OCI-LY7 (cell line): ENCODE data around the gene SUSD4. TPM values are rescaled to one million over a fixed set of nuclear protein-coding genes. Genes with fewer than 3 reads are reported as not detected.

Source experiments
- BruUV-seq: library from RNA; stranded (reverse); fragments of 400-500 nt; replicated peaks from 2 replicates; lab custom pipeline; 2021; lab: Mats Ljungman, UMichigan
- CTCF ChIA-PET: fragments of 300-600 bp; sonication (Branson Sonifier 250); formaldehyde crosslinking; loops from one replicate; lab custom pipeline; 2022; ENCODE audit warnings: antibody characterized with exemption; ENCODE audit not compliant: unreplicated experiment; lab: Charles Lee
- POLR2A ChIA-PET: fragments of 300-600 bp; sonication (Branson Sonifier 250); formaldehyde crosslinking; loops from one replicate; lab custom pipeline; 2022; ENCODE audit warnings: antibody characterized with exemption; lab: Charles Lee
- DNase-seq: peaks from one replicate; pipeline ENCODE4 v3.0.0-alpha.2; 2015; ENCODE audit warnings: low spot score
- H2AFZ ChIP-seq: fragments of 200-600 bp; sonication (generic), shearing (Covaris generic); 2 replicates; pipeline ENCODE4 v1.6.1; 2014; ENCODE audit warnings: mild to moderate bottlenecking, antibody characterized with exemption, low read length, moderate library complexity
- H3K27ac ChIP-seq: fragments of 200-600 bp; sonication (generic); 2 replicates; pipeline ENCODE4 v1.5.1; 2014; ENCODE audit warnings: mixed run types, low read depth, mild to moderate bottlenecking, moderate library complexity, low read length, inconsistent platforms; ENCODE audit not compliant: poor library complexity, severe bottlenecking
- H3K36me3 ChIP-seq: fragments of 200-600 bp; sonication (generic); 2 replicates; pipeline ENCODE4 v1.6.1; 2014; ENCODE audit warnings: mild to moderate bottlenecking, antibody characterized with exemption, low read length, moderate library complexity, mixed read lengths; ENCODE audit not compliant: insufficient read depth
- H3K4me1 ChIP-seq: fragments of 200-600 bp; sonication (generic); 2 replicates; pipeline ENCODE4 v1.5.1; 2014; ENCODE audit warnings: mild to moderate bottlenecking, low read length; ENCODE audit not compliant: insufficient read depth, poor library complexity, severe bottlenecking
- H3K4me2 ChIP-seq: fragments of 200-600 bp; sonication (generic); 2 replicates; pipeline ENCODE4 v1.6.1; 2014; ENCODE audit warnings: mild to moderate bottlenecking, low read length
- H3K4me3 ChIP-seq: fragments of 200-600 bp; sonication (generic); 2 replicates; pipeline ENCODE4 v1.5.1; 2014; ENCODE audit warnings: mild to moderate bottlenecking, low read depth, low read length; ENCODE audit not compliant: poor library complexity, severe bottlenecking
- H3K79me2 ChIP-seq: fragments of 200-600 bp; sonication (generic); 2 replicates; pipeline ENCODE4 v1.6.1; 2016; ENCODE audit warnings: low read depth, mild to moderate bottlenecking, low read length, moderate library complexity, mixed read lengths; ENCODE audit not compliant: insufficient read depth
- H3K9me2 ChIP-seq: fragments of 200-600 bp; sonication (generic); 2 replicates; pipeline ENCODE4 v1.6.1; 2016; ENCODE audit warnings: mild to moderate bottlenecking, low read length, mixed read lengths; ENCODE audit not compliant: insufficient read depth
- H3K9me3 ChIP-seq: fragments of 200-600 bp; sonication (generic); 2 replicates; pipeline ENCODE4 v1.6.1; 2014; ENCODE audit warnings: mild to moderate bottlenecking, mixed run types, low read length, mixed read lengths
- H4K20me1 ChIP-seq: fragments of 200-600 bp; sonication (generic); 2 replicates; pipeline ENCODE4 v1.6.1; 2014; ENCODE audit warnings: mild to moderate bottlenecking, antibody characterized with exemption, low read length, moderate library complexity, mixed read lengths; ENCODE audit not compliant: insufficient read depth
- CTCF ChIP-seq: fragments of 200-600 bp; sonication (generic); conservative IDR thresholded peaks from 2 replicates; pipeline ENCODE4 v1.5.1; 2014; ENCODE audit warnings: mild to moderate bottlenecking, antibody characterized with exemption, low read length, moderate library complexity, mixed read lengths
- EZH2phosphoT487 ChIP-seq: fragments of 200-600 bp; sonication (generic); IDR thresholded peaks from 2 replicates; pipeline ENCODE4 v1.6.1; 2018; ENCODE audit warnings: low read depth, borderline replicate concordance, mild to moderate bottlenecking, mixed run types, antibody characterized with exemption, low read length, moderate library complexity, mixed read lengths
- intact Hi-C: fragments of 100-400 bp; cut with micrococcal nuclease; formaldehyde crosslinking; loops from one replicate; pipeline ENCODE4 v1.10.0; 2022; ENCODE audit not compliant: unreplicated experiment
- total RNA-seq, 2 experiments: library from RNA; depleted of rRNA in 1 of 2; stranded (reverse); fragments of >200 nt in 1 of 2; shearing (Covaris generic) in 1 of 2; gene quantifications; 2 replicates each; pipeline ENCODE4 v1.2.3, GENCODE V29; 2014 to 2022

The SUSD4 gene
- total RNA-seq, 2 experiments from 2014 or later: 0.42 TPM; not detected in 1

DNA sequence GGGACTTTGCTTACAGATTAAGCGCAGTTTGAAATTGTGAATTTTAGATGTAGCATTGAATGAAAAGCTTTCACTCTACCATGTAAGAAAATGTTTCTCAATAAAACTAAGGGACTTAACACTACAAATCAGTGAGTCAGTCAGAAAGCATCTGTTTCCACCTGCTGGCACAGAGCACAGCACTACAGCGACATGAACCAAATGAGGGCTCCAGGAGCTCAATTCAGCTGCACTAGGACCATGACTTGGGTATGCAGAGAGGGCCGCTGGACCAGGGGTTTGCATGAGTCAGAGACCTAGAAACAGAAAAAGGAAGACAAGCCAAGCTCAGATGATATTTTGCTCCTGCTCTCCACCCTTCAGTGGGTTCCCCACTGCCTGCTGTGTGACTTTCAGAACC, 5.2 kb downstream of the SUSD4 start:
- Histone ChIP-seq H3K4me2 (no peak overlapping the region), H4K20me1 (no peaks in the 10 kb centered on the region), H3K4me3 (no peak overlapping the region), H3K27ac (no peak overlapping the region), H3K79me2 (no peaks in the 10 kb centered on the region), H3K9me3 (no peaks in the 10 kb centered on the region), H3K4me1 (peaks cover 6% of the 10 kb centered on the region), H3K9me2 (no peaks in the 10 kb centered on the region), H3K36me3 (no peaks in the 10 kb centered on the region), H2AFZ (no peak overlapping the region)
- ChIA-PET POLR2A (interaction anchor here (1.0 kb wide), 1 partner anchor 9 kb away, joined by 3 read pairs; no protein-coding TSS in a partner anchor), CTCF (no interaction called here)
- TF ChIP-seq CTCF (no peak), EZH2phosphoT487 (no peak)
- no TSS peak for BruUV-seq
- DNase-seq: no peak
- intact Hi-C loops: no loop called here

GRCh38 chr1:223355699-223356098, 8.3 kb downstream of the SUSD4 start:
- intact Hi-C loops: no loop called here

More at GRCh38 chr1:223355699-223356098, 8.3 kb downstream of the SUSD4 start:
- no peak overlapping the region for H3K4me3 ChIP-seq
- H2AFZ ChIP-seq: no peak overlapping the region
- H3K27ac ChIP-seq: no peak overlapping the region
- no peaks in the 10 kb centered on the region for H3K9me3 ChIP-seq
- ChIA-PET CTCF (no interaction called here), POLR2A (interaction anchor here (0.6 kb wide), 1 partner anchor 68 kb away, joined by 3 read pairs; no protein-coding TSS in a partner anchor)
- no peaks in the 10 kb centered on the region for H3K9me2 ChIP-seq
- no peaks in the 10 kb centered on the region for H3K79me2 ChIP-seq
- no TSS peak for BruUV-seq
- no peaks in the 10 kb centered on the region for H4K20me1 ChIP-seq
- no peaks in the 10 kb centered on the region for H3K36me3 ChIP-seq
- no peak for DNase-seq
- no peaks in the 10 kb centered on the region for H3K4me1 ChIP-seq
- H3K4me2 ChIP-seq: no peak overlapping the region
- no peak for TF ChIP-seq CTCF
- TF ChIP-seq EZH2phosphoT487: no peak
